Measurements from ENCODE around the gene GFOD1.

Gene GFOD1

GRCh38 chr6:13405961-13406477 lies 81.4 kb downstream of the GFOD1 start:
- TF ChIP-seq CTCF (conservative IDR thresholded peaks at IDR 0.05; ENCODE audit: low read depth, low read length): no peak
- H3K4me3 ChIP-seq (ENCODE audit: low read depth, low read length): no peak overlapping the region

GRCh38 chr6:13404892-13405254 lies 82.5 kb downstream of the GFOD1 start:
- no peak for TF ChIP-seq CTCF (conservative IDR thresholded peaks at IDR 0.05; ENCODE audit: low read depth, low read length)
- no peak overlapping the region for H3K4me3 ChIP-seq (ENCODE audit: low read depth, low read length)
- DNase-seq (ENCODE audit: low read depth): no peak

More at GRCh38 chr6:13405961-13406477, 81.4 kb downstream of the GFOD1 start:
- no peak for DNase-seq (ENCODE audit: low read depth)

- TF ChIP-seq CTCF (conservative IDR thresholded peaks at IDR 0.05; ENCODE audit: low read depth, low read length): no peak
- DNase-seq (ENCODE audit: low read depth): peak; percentile 71
- H3K4me3 ChIP-seq (ENCODE audit: low read depth, low read length): no peak overlapping the region
These were observed 83.0 kb downstream of the GFOD1 start for GRCh38 chr6:13404228-13404891.

GRCh38 chr6:13402711-13403110 lies 84.7 kb downstream of the GFOD1 start:
- no peak for TF ChIP-seq CTCF (conservative IDR thresholded peaks at IDR 0.05; ENCODE audit: low read depth, low read length)
- no peak for DNase-seq (ENCODE audit: low read depth)
- no peak overlapping the region for H3K4me3 ChIP-seq (ENCODE audit: low read depth, low read length)

GRCh38 chr6:13400772-13401171 lies 86.6 kb downstream of the GFOD1 start:
- TF ChIP-seq CTCF (conservative IDR thresholded peaks at IDR 0.05; ENCODE audit: low read depth, low read length): no peak
- no peak for DNase-seq (ENCODE audit: low read depth)
- no peak overlapping the region for H3K4me3 ChIP-seq (ENCODE audit: low read depth, low read length)

GRCh38 chr6:13398421-13398994 lies 88.9 kb downstream of the GFOD1 start:
- H3K4me3 ChIP-seq (ENCODE audit: low read depth, low read length): no peak overlapping the region
- no peak for TF ChIP-seq CTCF (conservative IDR thresholded peaks at IDR 0.05; ENCODE audit: low read depth, low read length)
- no peak for DNase-seq (ENCODE audit: low read depth)

GRCh38 chr6:13398069-13398381 lies 89.4 kb downstream of the GFOD1 start:
- no peak for DNase-seq (ENCODE audit: low read depth)
- no peak for TF ChIP-seq CTCF (conservative IDR thresholded peaks at IDR 0.05; ENCODE audit: low read depth, low read length)
- H3K4me3 ChIP-seq (ENCODE audit: low read depth, low read length): no peak overlapping the region

Data from choroid plexus epithelial cell (primary cell).